NCI-H2081 treated with DMSO at 0.1 percent for 48 hours (cell line): Measurements from ENCODE around the gene HOXB3.
"Not testable (repeated sequence)": the region's sequence is repeated elsewhere in the genome, so short reads cannot be mapped to it uniquely, and the experiment has no call there.

Source experiments
- DNase-seq: peaks from one replicate; lab custom pipeline; 2025; lab: John Stamatoyannopoulos, UW

HOXB3 gene

DNA sequence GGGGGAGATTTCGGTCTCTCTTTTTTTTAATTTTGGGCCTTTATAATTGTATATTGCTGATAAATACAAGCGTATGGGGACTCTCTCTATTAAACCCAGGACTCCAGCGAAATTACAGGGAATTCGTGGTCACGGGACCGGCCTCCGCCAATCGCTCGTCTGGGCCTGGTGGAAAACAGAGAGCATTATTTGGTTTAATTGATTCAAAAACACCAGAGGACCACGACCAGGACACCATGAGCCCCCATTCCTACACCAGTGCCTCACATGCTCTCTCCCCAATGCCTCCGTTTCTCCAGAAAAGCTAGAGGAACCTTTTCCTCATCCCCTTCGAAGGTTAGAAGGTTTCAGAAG is 45.0 kb downstream of the HOXB3 start, which contains the start of gene HOXB2:
Gene HOXB2 (minus strand): TSS at position 88 of the 354 bp plus-strand sequence. CDS start 198 bp downstream, outside the sequence.
- peak; percentile 76 for DNase-seq

DNA sequence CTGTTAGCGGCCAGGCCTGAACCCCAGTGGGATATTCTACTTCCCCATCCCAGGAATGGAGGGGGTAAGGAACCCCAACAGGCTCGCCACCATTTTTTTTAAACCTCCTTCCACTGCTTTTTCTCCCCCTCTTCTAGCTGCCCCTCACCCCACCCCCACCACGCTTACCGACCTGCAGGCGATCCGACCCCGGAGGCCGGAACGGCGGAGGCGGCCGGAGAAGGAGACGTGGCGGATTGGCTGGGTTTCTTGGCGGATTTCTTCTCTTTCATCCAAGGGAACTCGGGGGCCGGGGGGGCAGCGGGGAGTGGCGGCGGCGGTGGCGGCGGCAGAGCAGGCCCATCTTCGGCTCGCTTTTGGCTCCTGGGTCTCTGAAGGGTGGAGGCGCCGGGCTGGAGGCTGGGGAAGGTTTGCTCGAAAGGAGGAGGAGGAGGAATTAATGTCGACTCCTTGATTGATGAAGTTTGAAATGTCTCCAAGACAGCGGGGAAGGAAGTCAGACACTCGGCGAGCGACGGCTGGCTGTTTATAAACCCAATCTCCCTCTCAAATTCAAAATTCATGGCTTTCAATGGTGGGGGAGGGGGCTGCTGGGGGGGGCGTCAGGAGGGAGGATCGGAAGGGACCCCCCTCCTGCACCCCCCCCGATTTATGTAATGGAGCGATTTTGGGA is 45.6 kb downstream of the HOXB3 start:
- DNase-seq: no peak

DNA sequence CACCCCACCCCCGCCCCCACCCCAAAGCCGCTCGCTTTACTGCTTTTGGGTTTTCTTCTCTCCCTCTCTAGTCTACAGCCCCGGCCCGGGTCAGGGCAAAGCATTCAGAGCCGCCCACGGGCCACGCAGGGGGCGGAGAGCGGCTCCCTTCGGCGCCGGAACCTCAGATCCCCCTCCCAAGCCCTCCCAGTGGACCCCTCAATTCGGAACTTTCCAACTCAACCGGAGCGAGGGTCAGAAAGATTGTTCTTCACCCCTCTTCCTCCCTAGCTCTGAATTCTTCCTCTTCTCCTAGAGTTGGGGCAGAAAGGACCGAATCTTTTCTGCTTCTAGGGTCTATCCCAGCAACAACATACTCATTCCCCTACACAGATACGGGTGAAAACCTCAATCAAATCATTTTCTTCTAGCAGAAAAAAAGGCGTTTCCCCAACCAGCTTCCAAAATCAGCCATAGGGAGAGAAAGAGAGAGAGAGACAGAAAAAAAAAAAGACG is 46.1 kb downstream of the HOXB3 start:
- no peak for DNase-seq

DNA sequence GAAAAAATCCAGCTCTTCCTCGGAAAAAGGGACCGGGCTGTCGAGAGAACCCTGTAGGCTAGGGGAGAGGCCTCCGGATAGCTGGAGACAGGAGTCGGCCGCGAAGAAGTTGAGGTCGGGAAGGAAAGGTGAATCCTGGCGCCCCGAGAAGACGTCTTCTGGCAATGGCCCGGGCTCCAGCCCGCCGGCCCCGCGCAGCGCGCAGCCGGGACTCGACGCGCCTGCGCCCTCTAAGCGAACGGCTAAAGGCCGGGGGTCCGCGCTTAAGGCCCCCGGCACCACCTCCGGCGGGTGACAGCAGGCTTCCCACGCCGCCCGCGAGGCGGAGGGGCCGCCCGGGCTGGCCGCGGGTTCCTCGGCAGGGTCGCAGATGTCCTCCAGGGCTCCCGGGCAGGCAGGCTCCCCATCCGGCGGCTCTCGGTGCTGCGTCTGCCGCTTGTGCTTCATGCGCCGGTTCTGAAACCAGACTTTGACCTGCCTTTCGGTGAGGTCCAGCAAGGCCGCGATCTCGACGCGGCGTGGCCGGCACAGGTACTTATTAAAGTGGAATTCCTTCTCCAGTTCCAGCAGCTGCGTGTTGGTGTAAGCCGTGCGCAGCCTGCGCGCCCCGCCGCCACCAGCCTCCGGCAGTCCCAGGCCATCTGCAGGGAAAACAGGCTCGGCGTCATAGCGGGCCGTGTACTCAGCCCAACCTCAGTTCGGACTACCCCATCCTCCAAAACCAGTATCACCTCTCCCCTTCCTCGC is 46.8 kb downstream of the HOXB3 start:
- DNase-seq: no peak

DNA sequence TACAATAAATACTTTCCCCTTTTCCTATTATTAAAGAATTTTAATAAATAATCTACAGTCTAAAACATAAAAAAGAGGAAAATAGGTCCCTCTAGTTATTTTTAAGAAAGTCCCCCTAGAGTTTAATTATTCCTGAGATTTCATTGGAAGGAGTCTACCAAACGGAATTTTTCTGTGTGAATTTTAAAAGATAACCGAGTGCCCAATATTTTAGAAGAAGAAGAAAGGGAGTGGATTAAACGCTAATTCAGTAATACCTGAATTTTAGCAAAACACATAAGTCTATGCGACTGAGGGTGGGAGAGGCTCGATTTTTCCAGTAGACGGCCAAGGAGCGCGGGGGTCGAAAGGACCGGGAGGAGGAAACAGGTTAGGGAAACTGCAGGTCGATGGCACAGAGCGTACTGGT is 47.3 kb downstream of the HOXB3 start:
- no peak for DNase-seq

DNA sequence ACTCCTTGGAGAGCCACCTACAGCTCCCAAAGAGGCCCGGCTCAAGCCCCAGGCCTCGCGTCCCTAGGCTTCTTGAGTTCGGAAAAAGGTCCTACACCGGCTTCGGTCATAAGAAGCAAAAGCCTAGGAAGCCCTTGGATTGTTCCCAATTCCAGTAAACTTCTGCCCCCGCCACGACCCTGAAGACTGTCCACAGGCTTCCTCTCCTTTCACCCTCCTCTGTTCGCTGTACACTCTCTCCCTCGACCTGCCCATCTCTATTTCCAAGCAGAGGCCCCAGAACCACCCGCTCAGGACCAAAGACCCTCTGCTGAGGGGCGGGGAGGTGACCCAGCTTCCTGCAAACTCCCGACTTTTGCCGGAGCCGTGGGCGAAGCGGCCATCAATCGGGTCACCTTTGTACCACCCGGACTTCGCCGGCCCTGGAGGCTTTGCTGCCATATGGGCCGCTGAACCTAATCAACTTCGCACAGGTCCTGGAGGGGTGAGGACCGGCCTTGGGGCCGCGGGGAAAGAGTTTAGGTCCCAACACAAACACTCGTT is 47.9 kb downstream of the HOXB3 start:
- DNase-seq: no peak

DNA sequence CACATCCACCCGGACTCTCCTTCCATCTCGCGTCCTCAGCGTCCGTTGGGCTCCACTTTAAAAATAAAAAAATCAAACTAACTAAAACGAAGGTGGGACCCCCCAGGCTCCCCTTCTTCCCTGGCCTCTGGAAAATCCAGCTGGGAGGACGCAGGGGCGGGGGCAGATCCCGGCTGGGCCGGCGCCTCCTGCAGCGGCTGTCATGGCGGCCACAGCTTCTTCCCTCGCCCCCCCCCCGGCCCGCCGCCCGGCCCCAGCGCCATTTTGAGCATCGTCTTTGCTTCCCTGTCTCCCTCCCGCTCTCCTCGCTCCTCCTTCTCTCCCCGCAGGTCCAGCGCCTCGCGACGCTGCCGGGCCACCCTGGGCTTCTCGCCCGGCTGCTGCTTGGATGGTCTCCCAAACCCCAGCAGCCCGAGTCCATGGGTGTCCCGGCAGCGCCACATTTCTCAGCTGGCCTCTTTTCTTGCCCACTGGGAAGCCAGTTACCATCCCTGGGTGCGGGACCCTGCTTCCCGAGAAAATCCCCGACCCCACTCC is 48.4 kb downstream of the HOXB3 start:
- DNase-seq: no peak

DNA sequence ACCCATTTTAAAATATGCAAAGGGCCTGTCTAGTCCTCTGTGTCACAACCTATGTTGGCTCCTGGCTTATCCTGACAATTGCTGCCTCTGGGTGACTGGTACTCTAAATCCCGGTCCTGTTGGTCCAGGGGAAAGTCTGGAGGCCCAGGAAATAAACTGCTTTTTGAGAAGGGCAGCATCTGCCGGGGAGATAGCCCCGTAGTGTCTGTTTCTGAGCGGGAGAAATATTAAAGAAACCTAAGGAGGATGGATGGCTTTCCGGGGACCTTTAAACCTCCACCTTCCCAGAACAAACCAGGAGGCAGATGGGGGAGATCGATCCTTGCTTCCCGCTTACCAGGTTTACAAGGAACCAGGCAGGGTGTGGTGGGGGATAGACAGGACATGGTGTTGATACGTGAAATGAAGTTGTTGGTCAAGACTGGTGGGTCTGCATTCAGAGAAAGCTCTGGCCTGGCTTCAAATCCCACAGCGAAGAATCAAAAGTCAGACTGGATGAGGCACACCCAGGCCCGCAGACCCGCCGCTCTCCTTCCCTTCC is 48.9 kb downstream of the HOXB3 start:
- no peak for DNase-seq

DNA sequence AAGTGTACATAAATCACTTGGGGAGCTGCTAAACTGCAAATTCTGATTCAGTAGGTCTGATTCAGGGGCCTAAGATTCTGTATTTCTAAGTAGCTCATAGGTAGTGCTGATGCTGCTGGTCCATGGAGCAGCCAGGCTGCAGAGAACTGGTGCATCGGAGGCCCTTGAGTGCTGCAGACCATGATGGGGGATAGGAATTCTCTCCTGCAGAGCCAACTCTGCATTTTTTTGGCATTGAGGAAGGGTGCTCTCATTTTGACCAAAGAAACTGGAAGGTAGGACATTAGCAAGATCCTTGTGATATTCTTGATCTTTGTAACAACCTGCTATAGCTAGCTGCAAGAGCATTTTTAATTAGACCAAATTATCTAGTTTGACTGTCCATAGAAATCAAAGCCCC is 49.8 kb downstream of the HOXB3 start:
- no peak for DNase-seq

DNA sequence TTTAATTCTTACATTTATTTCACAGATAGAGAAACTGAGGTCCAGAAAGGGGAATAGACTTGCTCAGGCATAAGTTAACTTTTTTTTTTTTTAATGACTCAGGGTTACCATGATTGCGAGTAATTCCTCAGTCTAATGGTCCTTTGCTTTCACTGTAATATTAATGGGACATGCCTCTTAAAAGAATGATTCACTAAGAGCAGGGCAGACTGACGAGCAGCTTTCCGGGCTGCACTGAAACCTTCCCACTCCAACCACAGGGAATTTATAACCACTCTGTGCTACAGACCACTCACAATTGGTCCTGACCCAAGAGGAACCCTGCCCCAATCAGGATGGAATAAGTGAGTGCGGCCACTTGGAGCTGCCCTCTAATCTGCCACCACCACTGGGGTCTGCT is 50.9 kb downstream of the HOXB3 start:
- DNase-seq: no peak

DNA sequence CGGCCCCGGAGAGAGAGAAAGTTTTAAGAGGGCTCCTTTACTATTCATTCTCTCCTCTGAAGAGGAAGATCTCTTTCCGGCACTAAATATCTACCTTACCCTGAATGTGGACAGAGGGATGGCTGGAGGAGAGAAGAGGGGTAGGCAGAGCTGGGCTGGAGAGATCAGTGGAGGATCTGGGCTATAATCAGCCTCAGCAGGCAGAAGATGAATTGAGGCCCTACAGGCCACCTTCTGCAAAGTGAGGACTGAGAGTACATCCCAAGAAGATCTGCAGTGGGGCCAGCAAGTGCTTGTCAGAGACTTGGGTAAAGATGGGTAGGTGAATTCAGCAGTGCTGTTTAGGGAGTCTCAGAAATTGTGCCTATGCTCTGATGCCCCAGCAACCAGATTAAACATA is 52.7 kb downstream of the HOXB3 start:
- no peak for DNase-seq

DNA sequence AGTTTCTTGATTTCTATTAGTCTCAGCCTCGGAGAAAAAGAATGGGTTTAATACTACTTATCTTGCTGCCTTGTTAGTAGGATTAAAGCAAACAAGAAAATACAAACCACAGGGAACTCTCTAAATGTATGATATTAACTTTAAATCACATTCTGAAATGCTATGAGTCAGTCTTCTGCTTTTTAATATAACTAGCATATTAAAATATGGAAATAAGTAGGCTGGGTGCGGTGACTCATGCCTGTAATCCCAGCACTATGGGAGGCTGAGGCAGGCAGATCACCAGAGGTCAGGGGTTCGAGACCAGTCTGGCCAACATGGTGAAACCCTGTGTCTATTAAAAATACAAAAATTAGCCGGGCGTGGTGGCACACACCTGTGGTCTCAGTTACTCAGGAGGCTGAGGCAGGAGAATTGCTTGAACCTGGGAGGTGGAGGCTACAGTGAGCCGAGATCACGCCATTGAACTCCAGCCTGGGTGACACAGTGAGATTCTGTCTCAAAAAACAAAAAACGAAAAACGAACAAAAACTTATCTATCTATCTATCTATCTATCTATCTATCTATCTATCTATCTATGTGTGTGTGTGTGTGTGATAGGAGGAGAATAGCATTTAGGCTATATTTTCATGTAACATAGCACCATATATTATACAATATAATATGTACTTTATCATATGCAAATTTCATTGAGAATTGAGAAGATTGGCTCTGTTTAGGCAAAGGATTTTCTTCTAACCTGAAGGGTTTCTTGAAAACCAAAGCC is 54.1 kb downstream of the HOXB3 start:
- not testable (repeated sequence) for DNase-seq

DNA sequence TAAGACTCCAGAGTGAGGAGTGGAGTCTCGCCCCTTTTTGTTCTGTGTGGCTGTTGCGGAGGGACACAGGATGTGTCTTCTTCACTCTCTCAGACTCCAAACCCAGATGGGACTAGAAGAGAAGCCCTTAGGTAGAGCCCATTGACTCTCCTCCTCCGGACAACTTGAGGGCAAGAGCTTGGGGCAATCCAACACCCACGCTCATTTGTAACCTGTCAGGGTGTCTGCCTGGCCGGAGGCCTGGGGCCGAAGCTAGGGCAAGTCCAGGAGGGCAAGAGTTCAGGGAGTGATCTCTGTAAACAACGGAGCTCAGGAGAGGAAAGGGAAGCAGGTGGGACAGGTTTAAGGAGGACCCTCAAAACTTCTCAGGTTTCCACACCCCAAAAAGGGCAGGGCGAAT is 57.8 kb downstream of the HOXB3 start:
- no peak for DNase-seq

DNA sequence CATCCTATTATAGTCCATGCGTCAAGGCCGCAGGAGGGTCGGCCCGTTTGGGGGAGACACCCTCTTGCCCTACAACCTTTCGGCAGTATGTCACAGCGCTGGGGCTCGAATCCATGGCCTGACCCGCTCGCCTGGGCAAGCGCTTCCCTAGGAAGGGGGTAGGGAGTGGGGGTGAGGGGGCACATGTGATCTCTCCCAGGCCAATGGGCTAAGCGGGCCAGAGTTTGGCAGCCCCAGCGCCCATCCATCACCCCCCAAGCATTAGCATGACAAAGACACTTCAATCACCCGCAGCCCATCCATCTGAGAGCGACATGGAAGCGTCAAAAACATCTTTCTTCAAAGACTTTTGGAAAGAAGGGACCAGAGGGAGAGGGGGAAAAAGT is 59.2 kb downstream of the HOXB3 start, which contains the start of gene HOXB1:
Gene HOXB1 (minus strand): TSS at position 125 of the 386 bp plus-strand sequence. CDS start 107 bp downstream, at position 18.
- no peak for DNase-seq

DNA sequence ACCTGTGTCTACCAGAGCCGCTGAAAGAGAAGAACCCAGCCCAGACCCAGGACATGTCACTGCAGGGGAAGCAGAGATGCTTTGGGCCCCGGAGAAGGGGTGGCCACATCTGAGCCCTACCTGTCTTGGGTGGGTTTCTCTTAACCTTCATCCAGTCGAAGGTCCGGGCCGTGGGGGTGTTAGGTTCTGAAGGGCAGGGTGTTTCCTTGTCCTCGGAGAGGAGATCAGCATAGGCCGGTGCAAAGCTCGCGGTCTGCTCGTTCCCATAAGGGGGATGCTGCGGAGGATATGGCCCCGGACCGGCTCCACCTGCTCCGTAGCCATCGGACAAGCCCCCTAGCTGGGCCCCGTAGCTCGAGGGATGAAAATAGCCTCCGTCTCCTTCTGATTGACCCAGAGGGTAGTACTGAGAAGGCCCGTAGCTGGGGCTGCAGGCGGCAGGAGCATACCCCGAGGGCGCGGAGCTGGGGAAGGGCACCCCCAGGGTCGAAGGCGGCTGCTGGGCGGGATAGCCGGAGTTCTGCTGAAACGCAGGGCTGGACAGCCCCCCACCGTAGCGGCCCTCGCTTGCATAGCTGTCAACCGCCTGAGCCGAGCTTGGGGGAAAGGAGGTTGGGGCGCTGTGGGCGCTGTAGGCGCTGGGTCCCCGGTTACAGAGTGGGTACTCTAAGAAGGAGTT is 59.7 kb downstream of the HOXB3 start:
- no peak for DNase-seq

DNA sequence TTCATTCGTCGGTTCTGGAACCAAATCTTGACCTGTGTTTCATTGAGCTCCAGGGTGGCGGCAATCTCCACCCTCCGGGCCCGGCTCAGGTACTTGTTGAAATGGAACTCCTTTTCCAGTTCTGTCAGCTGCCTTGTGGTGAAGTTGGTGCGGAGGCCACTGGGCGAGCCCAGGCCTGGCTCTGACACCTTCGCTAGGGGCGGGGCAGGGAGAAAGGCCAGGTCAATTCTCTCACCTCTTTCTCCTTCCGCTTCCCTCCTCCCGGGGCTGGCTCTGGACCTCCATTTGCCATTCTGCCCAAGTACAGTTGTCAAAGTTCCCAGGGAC is 60.4 kb downstream of the HOXB3 start:
- DNase-seq: no peak

DNA sequence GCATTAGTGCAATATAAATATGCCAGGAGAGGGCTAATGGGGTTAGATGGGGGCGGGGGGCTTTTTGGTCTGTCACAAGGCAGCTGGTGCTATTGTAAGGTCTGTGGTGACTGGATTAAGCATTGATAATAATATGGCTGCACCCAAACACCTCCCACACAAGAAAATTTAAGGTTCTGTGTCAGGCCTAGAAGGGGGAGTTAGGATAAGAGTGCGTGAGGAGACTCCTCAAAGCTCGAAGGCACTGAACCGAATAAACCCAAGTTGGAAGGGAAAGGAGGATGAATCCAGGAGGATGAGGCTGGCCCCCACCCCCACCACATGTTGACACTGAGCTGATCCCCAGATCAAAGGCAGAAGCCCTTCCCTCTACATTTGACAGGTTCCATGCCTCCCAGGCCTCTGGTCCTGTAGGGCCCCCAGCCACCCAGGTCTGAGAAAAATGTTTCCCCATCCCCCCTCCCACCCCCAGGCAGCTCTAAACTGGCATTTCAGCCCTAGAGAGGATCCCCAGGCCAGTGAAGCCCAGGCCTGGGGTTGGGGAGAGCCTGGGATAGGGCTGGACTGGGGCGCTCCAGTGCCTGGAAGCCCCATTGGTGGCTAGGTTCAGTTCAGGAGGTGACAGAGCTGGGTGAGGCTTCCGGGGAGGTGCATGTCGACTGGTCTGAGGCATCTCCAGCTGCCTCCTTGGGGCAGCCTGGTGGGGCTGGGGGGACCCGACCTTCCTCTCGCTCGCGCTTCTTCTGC is 60.9 kb downstream of the HOXB3 start:
- DNase-seq: no peak

DNA sequence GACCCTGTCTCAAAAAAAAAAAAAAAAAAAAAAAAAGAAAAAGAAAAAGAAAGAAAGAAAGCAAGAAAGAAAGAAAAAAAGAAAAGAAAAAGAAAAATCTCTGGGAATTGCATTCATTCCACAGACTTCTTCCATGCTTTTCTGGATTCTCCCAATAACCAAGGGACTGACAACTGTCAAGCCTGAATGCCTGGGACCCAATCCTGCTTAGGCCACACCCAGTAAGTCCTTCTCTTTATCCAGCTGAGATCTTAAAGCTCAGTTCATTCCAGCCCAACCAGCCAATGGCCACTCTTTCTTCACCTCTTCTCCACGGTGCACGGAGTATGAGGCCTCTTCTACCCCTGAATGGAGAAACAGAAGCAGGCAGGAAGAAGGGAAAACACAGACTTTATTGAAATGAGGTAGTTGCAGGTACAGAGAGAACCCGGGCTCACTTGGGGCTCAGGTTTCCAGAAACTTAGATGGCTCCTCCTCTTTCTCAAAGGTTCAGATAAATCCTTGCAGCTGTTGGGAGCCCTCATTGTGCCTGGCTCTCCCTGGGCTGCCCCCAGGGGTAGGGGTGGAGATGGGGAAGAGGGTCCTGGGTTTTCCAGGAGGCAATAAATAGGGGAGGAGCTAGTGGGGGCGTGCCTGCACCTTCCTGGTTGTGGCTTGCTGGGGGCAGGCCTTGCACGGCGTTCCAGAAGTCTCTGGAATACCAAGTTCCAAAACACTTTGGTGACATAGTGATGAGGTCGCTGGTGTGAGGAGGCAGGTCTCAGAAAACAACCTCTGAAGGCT is 61.7 kb downstream of the HOXB3 start:
- DNase-seq: no peak

DNA sequence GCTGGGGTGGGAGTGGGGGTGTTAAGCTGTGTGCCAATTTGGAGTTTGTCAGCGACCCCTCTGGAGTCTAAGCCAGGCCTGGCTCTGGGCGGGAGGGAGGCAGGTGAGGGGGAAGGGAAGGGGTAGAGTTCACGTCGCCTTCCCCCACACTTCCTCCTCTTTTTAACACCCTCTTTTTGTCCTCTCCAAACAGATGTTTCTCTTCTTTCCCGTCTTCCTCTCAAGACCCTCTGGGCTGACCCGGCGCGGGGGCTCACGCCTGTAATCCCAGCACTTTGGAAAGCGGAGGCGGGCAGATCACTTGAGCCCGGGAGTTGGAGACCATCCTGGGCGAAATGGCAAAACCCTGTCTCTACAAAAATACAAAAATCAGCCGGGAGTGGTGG is 62.5 kb downstream of the HOXB3 start:
- DNase-seq: no peak
